Esophagus muscularis mucosa (tissue), 4 donors: ENCODE results near the gene FAN1.

Experiments used
- CTCF ChIP-seq, 3 experiments: fragments of 200-600 bp in 2 of 3; fragments of 450-650 bp in 1 of 3; sonication (generic) in 2 of 3; IDR thresholded peaks; one replicate each; pipeline ENCODE4 v1.5.1; 2017 to 2019; ENCODE audit warnings: antibody characterized with exemption in 3 of 3, mild to moderate bottlenecking in 2 of 3, moderate library complexity in 1 of 3
- EP300 ChIP-seq: sonication (generic); formaldehyde crosslinking; IDR thresholded peaks from one replicate; pipeline ENCODE4 v1.6.1; 2017; ENCODE audit warnings: antibody characterized with exemption
- POLR2A ChIP-seq: fragments of 450-650 bp; IDR thresholded peaks from one replicate; pipeline ENCODE4 v1.6.1; 2017; ENCODE audit warnings: antibody characterized with exemption, moderate library complexity, mild to moderate bottlenecking, low read depth

DNA sequence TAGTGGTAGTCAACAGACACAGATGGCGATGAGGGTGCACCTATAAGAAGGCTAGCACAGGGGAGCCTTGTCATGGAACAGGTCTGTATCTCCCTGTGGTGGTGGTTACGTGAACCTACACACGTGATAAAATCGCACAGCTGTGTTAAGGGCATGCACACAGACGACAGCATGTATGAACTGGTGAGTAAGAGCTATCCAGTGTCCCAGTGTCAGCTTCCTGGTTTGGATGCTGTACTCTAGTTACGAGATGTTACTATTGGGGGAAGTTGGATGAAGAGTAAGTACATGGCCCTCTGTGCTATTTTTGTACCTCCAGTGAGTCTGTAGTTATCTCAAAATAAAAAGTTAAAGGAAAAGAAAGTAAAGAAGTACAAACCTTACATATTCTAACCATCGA lies 49.5 kb downstream of the FAN1 start:
- TF ChIP-seq CTCF (IDR thresholded peaks at IDR 0.05) (no peak), POLR2A (no peak), EP300 (no peak)
